ENCODE data around the gene CCDC192.

DNA sequence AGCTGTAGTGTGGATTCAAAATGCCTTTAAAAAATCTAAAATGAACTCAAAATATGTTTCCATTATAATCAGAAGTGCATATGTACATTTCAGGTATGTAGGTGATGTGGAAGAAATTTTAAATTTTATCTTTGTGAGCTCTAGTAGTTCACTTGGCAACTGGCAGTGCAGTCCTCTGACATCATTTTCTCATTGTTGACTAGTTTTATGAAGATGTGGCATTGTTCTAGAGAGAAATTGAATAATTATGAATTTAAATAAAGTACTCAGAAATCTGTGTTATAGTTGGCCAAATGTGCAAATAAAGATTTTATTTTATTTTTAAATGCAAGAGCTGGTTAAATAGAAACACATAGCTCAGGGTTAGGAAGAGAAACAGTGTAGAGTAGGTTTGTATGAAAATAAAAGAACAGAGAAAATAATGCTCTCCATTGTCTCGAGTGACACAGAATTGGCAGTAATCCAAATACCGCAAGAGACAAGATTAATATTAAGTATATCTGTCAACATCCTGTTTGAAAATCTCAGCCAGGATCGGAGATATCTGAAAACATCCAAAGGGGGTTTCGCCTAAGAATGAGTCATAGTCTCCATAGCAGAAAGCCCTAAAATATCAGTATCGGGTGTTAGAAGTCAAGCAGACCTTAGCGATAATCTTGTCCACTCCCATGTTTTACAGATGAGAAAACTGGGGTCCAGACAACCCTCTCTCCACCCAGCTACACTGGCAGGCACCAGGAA lies 189.4 kb downstream of the CCDC192 start:
- TF ChIP-seq, protein P1, sequence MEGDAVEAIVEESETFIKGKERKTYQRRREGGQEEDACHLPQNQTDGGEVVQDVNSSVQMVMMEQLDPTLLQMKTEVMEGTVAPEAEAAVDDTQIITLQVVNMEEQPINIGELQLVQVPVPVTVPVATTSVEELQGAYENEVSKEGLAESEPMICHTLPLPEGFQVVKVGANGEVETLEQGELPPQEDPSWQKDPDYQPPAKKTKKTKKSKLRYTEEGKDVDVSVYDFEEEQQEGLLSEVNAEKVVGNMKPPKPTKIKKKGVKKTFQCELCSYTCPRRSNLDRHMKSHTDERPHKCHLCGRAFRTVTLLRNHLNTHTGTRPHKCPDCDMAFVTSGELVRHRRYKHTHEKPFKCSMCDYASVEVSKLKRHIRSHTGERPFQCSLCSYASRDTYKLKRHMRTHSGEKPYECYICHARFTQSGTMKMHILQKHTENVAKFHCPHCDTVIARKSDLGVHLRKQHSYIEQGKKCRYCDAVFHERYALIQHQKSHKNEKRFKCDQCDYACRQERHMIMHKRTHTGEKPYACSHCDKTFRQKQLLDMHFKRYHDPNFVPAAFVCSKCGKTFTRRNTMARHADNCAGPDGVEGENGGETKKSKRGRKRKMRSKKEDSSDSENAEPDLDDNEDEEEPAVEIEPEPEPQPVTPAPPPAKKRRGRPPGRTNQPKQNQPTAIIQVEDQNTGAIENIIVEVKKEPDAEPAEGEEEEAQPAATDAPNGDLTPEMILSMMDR (IDR thresholded peaks at IDR 0.05) = no peak
- TF ChIP-seq POLR2A (IDR thresholded peaks at IDR 0.05) (no peak), POLR2AphosphoS5 (IDR thresholded peaks at IDR 0.05; ENCODE audit: insufficient read depth in 1 of 2, low read depth in 1 of 2) (no peak)

Measured in vagina (tissue), 2 donors.